22Rv1 (cell line): ENCODE measurements around the gene PRRG1.

Source experiments
- CTCF ChIP-seq: fragments of 450-650 bp; IDR thresholded peaks from 2 replicates; pipeline ENCODE4 v1.5.1; 2017; ENCODE audit warnings: mild to moderate bottlenecking
- ZFX ChIP-seq: fragments of 450-650 bp; IDR thresholded peaks from 2 replicates; pipeline ENCODE4 v1.6.1; 2017; ENCODE audit warnings: antibody characterized with exemption, borderline replicate concordance

GRCh38 chrX:37491686-37492085 is 142.5 kb downstream of the PRRG1 start:
- TF ChIP-seq CTCF, result no peak
- TF ChIP-seq ZFX, result no peak
